Mesenchymal stem cell (in vitro differentiated cells and primary cell): ENCODE data around the gene DDX41.

Experiments used
- DNase-seq: peaks from one replicate; pipeline ENCODE4 v3.0.0-alpha.2; 2013
- H2AFZ ChIP-seq: one replicate; pipeline ENCODE4 v1.6.1; 2013; ENCODE audit warnings: low read depth, mild to moderate bottlenecking, control low read depth, inconsistent platforms, low read length, moderate library complexity
- H2AK5ac ChIP-seq: 2 replicates; pipeline ENCODE4 v1.6.1; 2013; ENCODE audit warnings: low read length, moderate library complexity, mild to moderate bottlenecking, inconsistent platforms; ENCODE audit not compliant: severe bottlenecking
- H2BK120ac ChIP-seq: one replicate; pipeline ENCODE4 v1.6.1; 2013; ENCODE audit warnings: low read depth, mild to moderate bottlenecking, inconsistent platforms, low read length, moderate library complexity
- H2BK12ac ChIP-seq, 2 experiments: one replicate each; pipeline ENCODE4 v1.6.1; 2013; ENCODE audit warnings: inconsistent platforms in 2 of 2, low read length in 2 of 2, mild to moderate bottlenecking in 2 of 2, moderate library complexity in 2 of 2, control low read depth in 1 of 2
- H2BK15ac ChIP-seq: one replicate; pipeline ENCODE4 v1.6.1; 2013; ENCODE audit warnings: mild to moderate bottlenecking, low read depth, inconsistent platforms; ENCODE audit not compliant: poor library complexity, severe bottlenecking
- H2BK5ac ChIP-seq: 2 replicates; pipeline ENCODE4 v1.6.1; 2013; ENCODE audit warnings: low read depth, mild to moderate bottlenecking, low read length, control low read depth, inconsistent platforms; ENCODE audit not compliant: poor library complexity, severe bottlenecking
- H3K14ac ChIP-seq, 2 experiments: one replicate each; pipeline ENCODE4 v1.6.1; 2013; ENCODE audit warnings: inconsistent platforms in 2 of 2, low read length in 2 of 2, control low read depth in 1 of 2, mild to moderate bottlenecking in 1 of 2, moderate library complexity in 1 of 2
- H3K18ac ChIP-seq, 2 experiments: one replicate each; pipeline ENCODE4 v1.6.1; 2013; ENCODE audit warnings: inconsistent platforms in 2 of 2, low read length in 2 of 2, control low read depth in 1 of 2, low read depth in 1 of 2, mild to moderate bottlenecking in 1 of 2
- H3K23ac ChIP-seq, 2 experiments: one replicate each; pipeline ENCODE4 v1.6.1; 2013; ENCODE audit warnings: inconsistent platforms in 2 of 2, low read length in 2 of 2, mild to moderate bottlenecking in 2 of 2, moderate library complexity in 2 of 2, control low read depth in 1 of 2
- H3K27ac ChIP-seq: 2 replicates; pipeline ENCODE4 v1.5.1; 2013; ENCODE audit warnings: mild to moderate bottlenecking, moderate library complexity, low read length, control low read depth, inconsistent platforms; ENCODE audit not compliant: poor library complexity, severe bottlenecking
- H3K27me3 ChIP-seq, 2 experiments: 2 replicates each; pipeline versions ENCODE4 v1.6.1 to v1.7.0; 2013; ENCODE audit warnings: low read length in 2 of 2, mild to moderate bottlenecking in 2 of 2, moderate library complexity in 2 of 2, control low read depth in 1 of 2, inconsistent platforms in 1 of 2; ENCODE audit not compliant: control insufficient read depth in 1 of 2, insufficient read depth in 1 of 2
- H3K36me3 ChIP-seq, 2 experiments: 2 replicates each; pipeline versions ENCODE4 v1.6.1 to v1.7.0; 2013; ENCODE audit warnings: low read length in 2 of 2, control low read depth in 1 of 2, inconsistent platforms in 1 of 2, low read depth in 1 of 2, mild to moderate bottlenecking in 1 of 2; ENCODE audit not compliant: insufficient read depth in 2 of 2, control insufficient read depth in 1 of 2
- H3K4ac ChIP-seq, 2 experiments: one replicate each; pipeline ENCODE4 v1.6.1; 2013; ENCODE audit warnings: inconsistent platforms in 2 of 2, low read length in 2 of 2, mild to moderate bottlenecking in 2 of 2, moderate library complexity in 2 of 2, control low read depth in 1 of 2, low read depth in 1 of 2
- H3K4me1 ChIP-seq: 2 replicates; pipeline ENCODE4 v1.6.1; 2013; ENCODE audit warnings: low read depth, low read length, control low read depth; ENCODE audit not compliant: control insufficient read depth, insufficient read depth
- H3K4me2 ChIP-seq: 2 replicates; pipeline ENCODE4 v1.6.1; 2013; ENCODE audit warnings: low read length, mild to moderate bottlenecking, inconsistent platforms; ENCODE audit not compliant: poor library complexity, severe bottlenecking
- H3K4me3 ChIP-seq, 2 experiments: 2 replicates each; pipeline versions ENCODE4 v1.5.1 to v1.7.0; 2013; ENCODE audit warnings: low read length in 2 of 2, mild to moderate bottlenecking in 2 of 2, control low read depth in 1 of 2, low read depth in 1 of 2; ENCODE audit not compliant: insufficient read depth in 1 of 2
- H3K79me1 ChIP-seq: replicated peaks from 2 replicates; pipeline ENCODE4 v1.6.1; 2013; ENCODE audit warnings: mild to moderate bottlenecking, control low read depth, low read length, inconsistent platforms; ENCODE audit not compliant: poor library complexity, severe bottlenecking
- H3K9ac ChIP-seq: 2 replicates; pipeline ENCODE4 v1.7.0; 2013; ENCODE audit warnings: mild to moderate bottlenecking, low read length, moderate library complexity
- H3K9me3 ChIP-seq: 2 replicates; pipeline ENCODE4 v1.7.0; 2013; ENCODE audit warnings: mild to moderate bottlenecking, low read length; ENCODE audit not compliant: control insufficient read depth
- H4K8ac ChIP-seq: one replicate; pipeline ENCODE4 v1.6.1; 2013; ENCODE audit warnings: inconsistent platforms, mild to moderate bottlenecking, low read length, moderate library complexity
- H4K91ac ChIP-seq: one replicate; pipeline ENCODE4 v1.6.1; 2013; ENCODE audit warnings: mild to moderate bottlenecking, low read length, inconsistent platforms
- WGBS: methylation state at CpG from one replicate; pipeline ENCODE4 v1.1.7; 2013; ENCODE audit warnings: mixed read lengths; 5-methylcytosine and 5-hydroxymethylcytosine counted together

DDX41 gene

DNA sequence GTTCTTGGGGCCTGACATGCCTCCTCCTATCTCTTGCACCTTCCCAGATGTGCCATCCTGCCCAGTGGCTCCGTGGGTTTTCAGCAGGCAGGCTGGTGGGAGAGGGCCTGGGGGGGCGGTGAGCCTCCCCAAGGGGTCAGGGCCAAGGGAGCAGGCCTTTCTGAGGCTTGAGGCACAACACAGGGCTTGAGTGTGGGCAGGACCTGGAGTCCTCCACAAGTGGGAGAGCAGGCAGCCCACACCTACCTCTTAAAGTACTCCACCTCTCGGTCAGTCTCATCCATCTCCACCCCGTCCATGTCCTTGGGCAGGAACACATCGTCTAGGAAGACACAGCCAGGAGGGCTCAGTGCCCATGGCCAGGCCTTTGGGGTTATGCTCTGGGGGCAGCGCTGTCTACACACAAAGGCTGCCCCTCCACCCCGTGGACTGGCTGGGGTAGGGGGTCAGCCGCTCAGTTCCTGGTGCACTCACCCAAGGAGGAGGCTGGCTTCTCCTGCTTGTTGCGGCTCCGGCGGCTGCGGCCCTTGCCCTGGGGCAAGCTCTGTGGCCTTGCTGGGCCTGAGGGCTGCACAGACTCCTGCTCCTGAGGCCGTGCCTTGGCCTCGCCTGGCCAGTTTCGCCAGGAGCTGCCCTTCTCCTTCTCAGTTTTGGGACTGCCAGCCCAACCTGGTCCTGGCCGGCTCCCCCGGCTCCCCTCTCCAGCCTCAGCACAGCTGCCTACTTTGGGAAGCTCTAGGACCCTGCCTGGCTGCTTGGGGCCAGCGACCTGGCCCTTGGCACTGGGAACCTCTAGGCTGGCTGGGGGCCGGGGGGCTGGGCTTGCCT is 7.2 kb upstream of the DDX41 start:
- no peak overlapping the region for H3K18ac ChIP-seq
- peaks cover 69% of the 10 kb centered on the region for H3K79me1 ChIP-seq
- 96% methylated on average over 19 of the region's 19 CpGs for WGBS
- no peaks in the 10 kb centered on the region for H3K9me3 ChIP-seq
- H3K4me3 ChIP-seq, result no peak overlapping the region
- no peak overlapping the region for H3K27ac ChIP-seq
- H3K4me1 ChIP-seq, result peaks cover 5% of the 10 kb centered on the region
- no peak overlapping the region for H2AFZ ChIP-seq
- no peak overlapping the region for H2BK12ac ChIP-seq
- H3K23ac ChIP-seq, result no peak overlapping the region
- H3K27me3 ChIP-seq, result no peaks in the 10 kb centered on the region
- H2BK120ac ChIP-seq, result no peak overlapping the region
- DNase-seq, result no peak
- H3K4me2 ChIP-seq, result no peak overlapping the region
- H2BK5ac ChIP-seq, result no peak overlapping the region
- no peak overlapping the region for H3K9ac ChIP-seq
- no peak overlapping the region for H3K4ac ChIP-seq
- no peak overlapping the region for H3K14ac ChIP-seq
- no peak overlapping the region for H4K91ac ChIP-seq
- no peak overlapping the region for H2AK5ac ChIP-seq
- H2BK15ac ChIP-seq, result no peak overlapping the region
- H4K8ac ChIP-seq, result no peak overlapping the region
- H3K36me3 ChIP-seq, result peaks cover 87 to 94% of the 10 kb centered on the region in 2 experiments

DNA sequence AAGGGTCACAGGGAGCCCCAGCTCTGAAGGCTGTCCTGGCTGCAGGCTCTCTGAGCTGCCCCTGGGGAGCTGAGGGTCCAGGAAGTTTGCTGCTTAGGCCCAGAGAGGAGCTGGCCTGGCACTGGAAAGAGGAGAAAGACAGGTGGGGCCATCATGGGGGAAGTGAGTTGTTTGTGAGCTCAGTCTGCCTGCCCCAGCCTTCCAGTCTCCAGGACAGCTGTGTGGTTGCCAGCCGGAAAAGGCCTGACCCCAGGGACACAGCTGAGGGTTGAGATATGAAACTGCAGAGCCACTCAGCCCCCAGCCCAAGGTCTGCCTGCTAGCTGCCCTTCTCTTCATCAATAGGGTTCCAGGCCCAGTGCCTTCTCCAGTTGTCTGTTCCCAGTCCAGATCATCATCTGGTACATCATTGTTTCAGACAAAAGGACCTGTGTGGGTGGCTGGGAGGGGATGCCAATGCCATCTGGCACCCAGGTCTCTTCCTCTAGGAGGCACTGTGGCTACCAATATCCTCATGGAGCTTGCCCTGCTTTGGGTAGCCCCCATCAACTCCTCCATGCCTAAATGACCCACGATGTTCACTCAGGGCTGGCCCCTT is 4.3 kb upstream of the DDX41 start:
- Histone ChIP-seq H3K27ac (no peak overlapping the region), H2AFZ (no peak overlapping the region), H3K4me3 (no peak overlapping the region), H2BK120ac (no peak overlapping the region), H3K4me1 (peaks cover 9% of the 10 kb centered on the region), H2BK15ac (no peak overlapping the region), H2BK5ac (no peak overlapping the region), H2AK5ac (no peak overlapping the region), H3K14ac (no peak overlapping the region), H3K27me3 (no peaks in the 10 kb centered on the region), H3K23ac (no peak overlapping the region), H3K4ac (no peak overlapping the region), H3K36me3 (peaks cover 58 to 66% of the 10 kb centered on the region in 2 experiments), H3K18ac (no peak overlapping the region), H4K8ac (no peak overlapping the region), H3K9me3 (no peaks in the 10 kb centered on the region), H3K79me1 (peaks cover 49% of the 10 kb centered on the region), H2BK12ac (no peak overlapping the region), H4K91ac (no peak overlapping the region), H3K4me2 (no peak overlapping the region), H3K9ac (no peak overlapping the region)
- WGBS, result 100% methylated on average over 2 of the region's 2 CpGs
- no peak for DNase-seq

DNA sequence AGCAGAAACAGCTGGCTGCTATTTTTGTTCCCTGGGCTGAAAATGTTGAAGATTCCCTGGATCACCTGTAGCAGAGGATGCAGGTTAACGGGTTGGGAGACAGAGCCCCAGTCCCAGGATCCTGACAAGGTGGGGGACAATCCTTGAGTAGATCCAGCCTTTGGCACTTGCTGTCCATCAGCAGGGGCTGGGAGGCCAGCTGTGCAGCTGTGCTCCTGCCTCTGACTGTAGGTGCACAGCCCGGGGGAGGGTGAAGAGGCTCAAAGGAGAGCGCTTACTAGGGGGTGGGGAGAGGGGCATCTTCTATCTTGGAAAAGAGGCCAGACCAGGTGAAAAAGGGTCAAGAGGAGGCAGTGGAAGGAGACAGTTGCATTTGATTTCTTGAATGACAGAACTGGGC is 3.5 kb upstream of the DDX41 start:
- H2BK120ac ChIP-seq, result no peak overlapping the region
- H3K27ac ChIP-seq, result no peak overlapping the region
- no peak overlapping the region for H2AK5ac ChIP-seq
- no peak overlapping the region for H3K4ac ChIP-seq
- no peak overlapping the region for H4K8ac ChIP-seq
- peaks cover 14% of the 10 kb centered on the region for H3K4me1 ChIP-seq
- H3K9ac ChIP-seq, result no peak overlapping the region
- H3K79me1 ChIP-seq, result peaks cover 48% of the 10 kb centered on the region
- no peaks in the 10 kb centered on the region for H3K27me3 ChIP-seq
- H3K9me3 ChIP-seq, result no peaks in the 10 kb centered on the region
- H3K14ac ChIP-seq, result no peak overlapping the region
- no peak for DNase-seq
- no peak overlapping the region for H2BK15ac ChIP-seq
- H3K18ac ChIP-seq, result no peak overlapping the region
- peaks cover 58 to 64% of the 10 kb centered on the region in 2 experiments for H3K36me3 ChIP-seq
- no peak overlapping the region for H3K4me2 ChIP-seq
- no peak overlapping the region for H2BK12ac ChIP-seq
- WGBS, result 99% methylated on average over 3 of the region's 3 CpGs
- H2BK5ac ChIP-seq, result no peak overlapping the region
- no peak overlapping the region for H3K4me3 ChIP-seq
- H3K23ac ChIP-seq, result no peak overlapping the region
- no peak overlapping the region for H4K91ac ChIP-seq
- H2AFZ ChIP-seq, result no peak overlapping the region

DNA sequence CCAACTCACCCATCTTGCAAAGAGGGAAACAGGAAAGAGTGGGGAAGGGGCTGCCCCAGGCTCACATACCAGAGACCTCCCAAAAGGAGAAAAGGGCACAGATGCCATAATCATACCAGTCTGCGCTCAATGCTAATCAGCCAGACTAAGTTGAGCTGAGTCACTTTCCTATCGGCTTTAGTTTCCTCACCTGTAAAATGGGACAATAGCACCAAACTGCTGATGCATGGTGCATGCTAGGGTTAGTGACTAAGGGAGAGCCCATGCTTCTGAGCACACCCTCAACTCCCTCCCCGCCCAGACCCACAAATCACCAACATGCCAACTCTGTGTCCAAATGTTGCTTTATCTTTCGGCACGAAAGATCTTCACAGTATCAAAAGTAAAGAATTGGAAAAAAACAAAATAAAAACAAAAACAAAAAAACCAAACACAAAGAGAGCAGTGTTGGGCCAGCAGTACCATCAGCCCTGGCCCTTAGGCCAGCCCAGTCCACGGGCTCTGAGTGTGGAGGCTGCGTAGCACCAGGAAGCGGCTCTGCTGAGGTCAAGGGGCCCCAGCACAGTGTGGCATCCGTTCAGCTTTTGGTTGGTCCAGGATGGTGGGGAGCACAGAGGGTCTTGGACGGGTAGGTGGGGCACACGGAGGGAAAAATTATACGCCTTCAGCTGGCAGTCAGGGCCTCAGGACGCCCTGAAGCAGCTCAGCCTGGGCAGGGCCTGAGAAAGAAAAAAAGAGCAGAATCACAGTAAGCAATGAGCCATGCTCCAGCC is 2.9 kb upstream of the DDX41 start:
- no peak for DNase-seq
- H2AK5ac ChIP-seq, result no peak overlapping the region
- peak overlapping the region; percentile 28 for H4K8ac ChIP-seq
- H2AFZ ChIP-seq, result no peak overlapping the region
- H3K9me3 ChIP-seq, result no peaks in the 10 kb centered on the region
- no peak overlapping the region for H3K4ac ChIP-seq
- no peak overlapping the region for H2BK15ac ChIP-seq
- H3K36me3 ChIP-seq, result peaks cover 58 to 64% of the 10 kb centered on the region in 2 experiments
- no peak overlapping the region for H3K27ac ChIP-seq
- H3K18ac ChIP-seq, result no peak overlapping the region
- no peak overlapping the region for H4K91ac ChIP-seq
- H3K23ac ChIP-seq, result no peak overlapping the region
- H2BK12ac ChIP-seq, result no peak overlapping the region
- no peaks in the 10 kb centered on the region for H3K27me3 ChIP-seq
- no peak overlapping the region for H3K4me3 ChIP-seq
- peaks cover 49% of the 10 kb centered on the region for H3K79me1 ChIP-seq
- no peak overlapping the region for H2BK5ac ChIP-seq
- no peak overlapping the region for H3K4me2 ChIP-seq
- WGBS, result 86% methylated on average over 13 of the region's 13 CpGs
- peak overlapping the region; percentile 56 for H3K9ac ChIP-seq
- H3K4me1 ChIP-seq, result peaks cover 17% of the 10 kb centered on the region
- H3K14ac ChIP-seq, result no peak overlapping the region
- no peak overlapping the region for H2BK120ac ChIP-seq
